Stimulated activated effector memory CD8-positive, alpha-beta T cell treated with anti-CD3 and anti-CD28 coated beads, Interleukin-12 subunit alpha, Interleukin-12 subunit beta, amount 100 ng/mL, for 72 hours (primary cell): ENCODE data around the gene COPB2.

ENCODE experiments used
- ATAC-seq: fragments of 150-1000 bp; cut with Tn5 transposase; 2 replicates; pipeline ENCODE4 v1.10.0; 2021
- DNase-seq, 2 donors: peaks; one replicate each; pipeline ENCODE4 v3.0.0; 2021 to 2022; ENCODE audit warnings: low spot score in 2 of 2
- H3K27ac Mint-ChIP-seq: one replicate; pipeline ENCODE4 v1.8.0; 2022; ENCODE audit warnings: mild to moderate bottlenecking, mixed read lengths
- H3K36me3 Mint-ChIP-seq: one replicate; pipeline ENCODE4 v1.8.0; 2022; ENCODE audit warnings: mild to moderate bottlenecking, mixed read lengths
- H3K4me1 Mint-ChIP-seq: one replicate; pipeline ENCODE4 v1.8.0; 2022; ENCODE audit warnings: mixed read lengths
- H3K4me3 Mint-ChIP-seq: one replicate; pipeline ENCODE4 v1.8.0; 2022; ENCODE audit warnings: mild to moderate bottlenecking, mixed read lengths
- H3K9me3 Mint-ChIP-seq: one replicate; pipeline ENCODE4 v1.8.0; 2022; ENCODE audit warnings: mixed read lengths

The COPB2 gene

GRCh38 chr3:139309880-139310279 lies 79.6 kb downstream of the COPB2 start:
- Mint-ChIP-seq H3K36me3 (no peaks in the 10 kb centered on the region), H3K9me3 (no peaks in the 10 kb centered on the region), H3K4me1 (no peaks in the 10 kb centered on the region), H3K27ac (no peak overlapping the region), H3K4me3 (no peak overlapping the region)
- ATAC-seq (no peak), DNase-seq (no peak)

DNA sequence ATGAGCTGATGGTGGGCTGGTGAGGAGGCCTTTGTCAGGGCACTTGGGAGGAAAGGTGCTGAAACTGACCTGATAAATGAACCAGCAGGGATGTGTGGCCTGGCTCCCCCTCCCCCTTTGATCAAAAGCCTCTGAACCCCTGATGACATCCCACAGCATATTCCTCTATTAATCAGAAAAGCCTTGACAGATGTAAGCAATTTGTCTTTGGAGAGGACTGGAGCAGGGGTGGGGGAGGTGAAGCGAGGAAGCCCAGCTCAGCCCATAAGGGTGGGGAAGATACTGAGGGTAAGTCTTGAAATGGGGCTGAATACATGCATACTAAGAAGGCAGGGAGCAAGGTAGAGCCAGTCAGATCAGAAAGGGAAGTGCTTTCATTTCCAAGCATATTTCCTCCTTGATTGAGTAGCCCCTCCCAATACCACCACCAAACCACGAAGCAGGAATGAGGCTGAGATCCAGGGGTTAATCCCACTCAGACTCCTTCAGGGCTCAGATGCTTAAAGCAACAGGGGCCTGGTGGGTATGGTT lies 80.3 kb downstream of the COPB2 start:
- no peak overlapping the region for H3K27ac Mint-ChIP-seq
- H3K4me1 Mint-ChIP-seq: no peaks in the 10 kb centered on the region
- ATAC-seq (no peak), DNase-seq (no peak)
- no peaks in the 10 kb centered on the region for H3K9me3 Mint-ChIP-seq
- no peaks in the 10 kb centered on the region for H3K36me3 Mint-ChIP-seq
- no peak overlapping the region for H3K4me3 Mint-ChIP-seq

DNA sequence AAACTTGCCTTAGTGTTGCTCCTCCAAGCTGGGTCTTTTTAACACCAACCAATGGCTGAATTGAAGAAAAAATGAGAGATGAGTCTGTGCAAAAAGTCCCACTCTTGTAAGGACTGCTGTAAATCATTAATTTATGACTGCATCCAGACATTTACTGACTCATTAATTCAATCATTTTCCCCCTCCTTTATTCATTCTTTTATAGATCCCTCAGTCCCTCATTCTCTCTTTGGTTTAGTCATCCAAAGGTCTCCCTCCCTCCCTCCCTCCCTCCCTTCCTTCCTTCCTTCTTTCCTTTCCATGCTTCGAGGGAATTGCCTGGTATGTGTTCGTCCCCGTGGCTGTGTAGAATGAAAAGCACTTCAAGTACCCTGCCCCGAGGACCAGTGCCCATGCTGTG lies 80.9 kb downstream of the COPB2 start:
- H3K36me3 Mint-ChIP-seq: no peaks in the 10 kb centered on the region
- DNase-seq: no peak
- ATAC-seq: no peak
- no peak overlapping the region for H3K4me3 Mint-ChIP-seq
- no peaks in the 10 kb centered on the region for H3K4me1 Mint-ChIP-seq
- no peaks in the 10 kb centered on the region for H3K9me3 Mint-ChIP-seq
- no peak overlapping the region for H3K27ac Mint-ChIP-seq

DNA sequence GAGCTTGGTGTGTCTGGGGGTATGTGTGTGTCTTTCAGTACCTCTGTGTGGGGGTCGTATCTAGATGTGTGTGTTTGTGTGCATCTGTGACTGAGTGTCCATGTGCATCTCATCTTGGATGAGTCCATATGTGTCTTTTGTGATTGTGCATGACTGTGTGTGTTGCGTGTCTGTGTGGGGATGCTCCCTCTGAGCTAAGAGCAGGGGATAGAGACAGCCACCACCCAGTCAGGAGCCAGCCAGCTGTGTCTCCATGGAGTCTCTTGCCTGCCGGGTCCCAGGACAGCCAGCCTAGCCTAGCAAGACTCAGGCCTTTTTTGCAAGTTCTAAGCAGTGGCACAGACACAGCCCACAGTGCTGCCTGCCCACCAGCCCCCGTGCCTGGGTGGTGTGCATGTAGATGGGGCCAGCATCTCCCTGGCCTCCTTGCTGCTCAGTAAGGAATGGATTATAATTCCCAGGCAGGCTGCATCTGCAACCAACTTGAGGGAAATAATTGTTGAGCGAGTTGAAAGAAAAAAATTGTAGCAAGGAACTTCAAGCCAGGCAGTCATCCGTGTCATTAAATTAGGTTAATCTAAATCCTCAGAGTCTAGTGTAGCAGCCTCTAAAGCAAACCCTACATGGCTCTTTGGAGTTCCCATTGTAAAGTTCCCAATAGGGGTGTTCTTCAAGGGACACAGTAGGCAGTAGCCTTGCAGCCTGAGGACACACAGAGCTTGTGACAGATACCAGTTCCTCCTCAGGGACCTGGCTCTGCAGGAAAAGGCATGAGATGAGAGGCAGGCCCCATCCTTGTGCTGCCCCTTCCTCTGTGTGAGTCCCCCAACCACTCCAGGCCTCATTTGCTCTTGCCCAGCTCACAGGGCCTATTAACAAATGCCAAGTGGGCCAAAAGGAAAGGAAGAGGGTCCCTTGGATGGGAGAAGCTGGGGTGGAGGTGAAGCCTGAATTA lies 81.6 kb downstream of the COPB2 start:
- H3K27ac Mint-ChIP-seq: no peak overlapping the region
- no peak for ATAC-seq
- H3K4me1 Mint-ChIP-seq: peaks cover 1% of the 10 kb centered on the region
- no peak overlapping the region for H3K4me3 Mint-ChIP-seq
- no peaks in the 10 kb centered on the region for H3K9me3 Mint-ChIP-seq
- H3K36me3 Mint-ChIP-seq: no peaks in the 10 kb centered on the region
- DNase-seq: no peak
